ENCODE results near the gene RHBDL2.

Gene RHBDL2

DNA sequence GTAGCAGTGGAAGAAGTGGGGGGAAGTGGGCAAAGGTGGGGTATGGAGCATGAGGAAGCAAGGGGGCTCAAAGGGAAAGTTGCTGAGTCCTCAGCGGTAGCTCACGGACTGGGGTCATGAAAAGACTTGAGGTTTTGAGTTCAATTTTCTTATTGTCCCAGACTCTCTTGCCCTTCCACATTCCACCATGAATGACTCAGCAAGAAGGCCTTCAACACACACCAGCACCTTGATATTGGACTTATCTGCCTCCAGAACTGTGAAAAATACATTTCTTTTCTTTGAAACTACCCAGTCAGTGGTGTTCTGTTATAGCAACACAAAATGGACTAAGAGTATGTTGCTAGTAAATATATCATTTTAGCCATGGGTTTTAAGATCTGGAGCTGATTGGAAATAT lies 17.3 kb upstream of the RHBDL2 start:
- H3K4me1 Mint-ChIP-seq (ENCODE audit: low read depth in 2 of 2), result peaks cover 0 to 1% of the 10 kb centered on the region in 2 donors
- H3K27me3 Mint-ChIP-seq, result no peaks in the 10 kb centered on the region
- H3K9me3 Mint-ChIP-seq, result no peaks in the 10 kb centered on the region
- H3K36me3 Mint-ChIP-seq (ENCODE audit: insufficient read depth), result no peaks in the 10 kb centered on the region
- ATAC-seq (replicated peaks) (no peak), DNase-seq (no peak)
- no peak overlapping the region for H3K27ac Mint-ChIP-seq
- no peak overlapping the region for H3K4me3 Mint-ChIP-seq

DNA sequence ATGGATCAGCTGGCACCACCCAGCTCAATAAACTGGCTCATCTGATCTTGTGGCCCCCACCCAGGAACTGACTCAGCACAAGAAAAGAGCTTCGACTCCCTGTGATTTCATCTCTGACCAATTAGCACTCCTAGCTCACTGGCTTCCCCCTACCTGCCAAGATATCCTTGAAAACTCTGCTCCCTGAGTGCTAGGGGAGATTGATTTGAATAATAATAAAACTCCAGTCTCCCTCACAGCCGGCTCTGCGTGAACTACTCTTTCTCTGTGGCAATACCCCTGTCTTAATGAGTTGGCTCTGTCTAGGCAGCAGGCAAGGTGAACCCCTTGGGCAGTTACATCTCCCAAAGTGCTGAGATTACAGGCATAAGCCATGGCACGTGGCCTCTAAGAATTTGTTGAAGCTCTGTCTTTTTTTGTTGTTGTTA lies 11.8 kb upstream of the RHBDL2 start:
- ATAC-seq (replicated peaks) (no peak), DNase-seq (no peak)
- Mint-ChIP-seq H3K4me3 (no peak overlapping the region), H3K27me3 (peaks cover 0 to 8% of the 10 kb centered on the region in 2 donors), H3K27ac (no peak overlapping the region), H3K9me3 (no peaks in the 10 kb centered on the region), H3K4me1 (ENCODE audit: low read depth in 2 of 2) (peaks cover 0 to 2% of the 10 kb centered on the region in 2 donors), H3K36me3 (ENCODE audit: insufficient read depth) (no peaks in the 10 kb centered on the region)

DNA sequence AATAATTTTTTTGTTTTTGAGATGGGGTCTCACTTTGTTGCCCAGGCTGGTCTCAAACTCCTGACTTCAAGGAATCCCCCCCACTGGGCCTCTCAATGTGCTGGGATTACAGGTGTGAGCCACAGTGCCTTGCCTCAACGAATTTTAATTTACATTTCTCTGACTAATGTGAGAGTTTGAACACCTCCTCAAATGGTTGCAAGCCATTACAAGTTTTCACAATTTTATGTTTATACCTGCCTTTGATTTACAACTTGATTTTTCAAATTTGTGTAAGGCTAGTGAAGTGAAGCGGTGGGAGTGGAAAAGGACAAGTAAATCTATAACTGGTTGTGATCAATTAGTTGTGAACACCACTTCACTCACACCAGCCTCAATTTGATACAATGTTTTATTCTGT lies 8.9 kb upstream of the RHBDL2 start:
- no peak for DNase-seq

GRCh38 chr1:38944547-38944946 lies 2.9 kb upstream of the RHBDL2 start:
- H3K4me3 Mint-ChIP-seq, result no peak overlapping the region
- H3K27ac Mint-ChIP-seq, result no peak overlapping the region
- peaks cover 44 to 51% of the 10 kb centered on the region in 2 donors for H3K27me3 Mint-ChIP-seq
- H3K36me3 Mint-ChIP-seq (ENCODE audit: insufficient read depth), result peaks cover 2% of the 10 kb centered on the region
- DNase-seq (no peak), ATAC-seq (replicated peaks) (no peak)
- no peaks in the 10 kb centered on the region for H3K9me3 Mint-ChIP-seq
- H3K4me1 Mint-ChIP-seq (ENCODE audit: low read depth in 2 of 2), result peaks cover 0 to 2% of the 10 kb centered on the region in 2 donors

More for the DNA sequence above, 8.9 kb upstream of the RHBDL2 start:
- peaks cover 0 to 2% of the 10 kb centered on the region in 2 donors for H3K4me1 Mint-ChIP-seq (ENCODE audit: low read depth in 2 of 2)
- H3K36me3 Mint-ChIP-seq (ENCODE audit: insufficient read depth), result peaks cover 2% of the 10 kb centered on the region
- no peak for ATAC-seq (replicated peaks)
- H3K27ac Mint-ChIP-seq, result no peak overlapping the region
- H3K9me3 Mint-ChIP-seq, result no peaks in the 10 kb centered on the region
- peaks cover 15 to 20% of the 10 kb centered on the region in 2 donors for H3K27me3 Mint-ChIP-seq
- no peak overlapping the region for H3K4me3 Mint-ChIP-seq

GRCh38 chr1:38942664-38943428 lies 1.2 kb upstream of the RHBDL2 start:
- H3K27ac Mint-ChIP-seq, result no peak overlapping the region
- no peak overlapping the region for H3K4me3 Mint-ChIP-seq
- peaks cover 2% of the 10 kb centered on the region for H3K36me3 Mint-ChIP-seq (ENCODE audit: insufficient read depth)
- H3K9me3 Mint-ChIP-seq, result no peaks in the 10 kb centered on the region
- H3K27me3 Mint-ChIP-seq, result peaks cover 36 to 49% of the 10 kb centered on the region in 2 donors
- no peak for ATAC-seq (replicated peaks)
- no peak for DNase-seq
- H3K4me1 Mint-ChIP-seq (ENCODE audit: low read depth in 2 of 2), result peaks cover 0 to 2% of the 10 kb centered on the region in 2 donors

GRCh38 chr1:38941093-38941492 lies 537 bp downstream of the RHBDL2 start:
- H3K4me3 Mint-ChIP-seq, result no peak overlapping the region
- no peaks in the 10 kb centered on the region for H3K9me3 Mint-ChIP-seq
- H3K4me1 Mint-ChIP-seq (ENCODE audit: low read depth in 2 of 2), result peaks cover 0 to 2% of the 10 kb centered on the region in 2 donors
- ATAC-seq (replicated peaks), result no peak
- peak overlapping the region in 1 of 2 donors; percentile 53 for H3K27ac Mint-ChIP-seq
- no peaks in the 10 kb centered on the region for H3K36me3 Mint-ChIP-seq (ENCODE audit: insufficient read depth)
- H3K27me3 Mint-ChIP-seq, result peaks cover 24 to 36% of the 10 kb centered on the region in 2 donors
- no peak for DNase-seq

DNA sequence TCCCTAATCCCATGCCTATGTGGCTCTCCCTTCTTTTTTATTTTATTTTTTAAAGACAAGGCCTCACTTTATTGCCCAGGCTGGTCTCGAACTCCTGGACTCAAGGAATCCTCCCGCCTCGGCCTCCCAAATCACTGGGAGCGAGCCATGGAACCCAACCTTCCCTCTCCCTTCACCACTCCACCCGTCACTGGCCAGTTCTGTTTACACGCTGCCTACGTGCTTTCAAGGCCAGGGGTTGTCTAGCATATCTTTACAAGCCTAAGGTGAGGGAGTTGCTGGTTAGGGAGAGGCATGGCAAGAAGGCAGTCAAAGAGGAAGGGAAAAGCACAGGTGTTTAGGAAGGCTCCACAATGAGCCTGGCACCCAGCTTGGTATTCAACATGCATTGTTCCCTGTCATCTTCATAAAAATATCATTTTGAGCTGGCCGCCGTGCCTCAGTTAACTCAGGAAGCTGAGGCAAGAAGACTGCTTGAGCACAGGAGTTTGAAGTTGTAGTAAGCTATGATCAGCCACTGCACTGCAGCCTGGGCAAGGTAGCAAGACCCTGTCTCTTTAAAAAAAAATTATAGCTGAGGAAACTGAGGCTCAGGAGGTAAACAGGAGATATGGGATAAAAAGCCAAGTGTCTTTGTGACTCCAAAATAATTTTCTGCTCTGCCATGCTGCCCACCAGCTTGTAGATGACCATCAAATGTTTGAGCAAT lies 1.1 kb downstream of the RHBDL2 start:
- H3K27ac Mint-ChIP-seq, result peak overlapping the region in 1 of 2 donors; percentile 53
- H3K36me3 Mint-ChIP-seq (ENCODE audit: insufficient read depth), result no peaks in the 10 kb centered on the region
- DNase-seq, result no peak
- no peak overlapping the region for H3K4me3 Mint-ChIP-seq
- no peaks in the 10 kb centered on the region for H3K9me3 Mint-ChIP-seq
- ATAC-seq (replicated peaks), result no peak
- H3K4me1 Mint-ChIP-seq (ENCODE audit: low read depth in 2 of 2), result peaks cover 0 to 2% of the 10 kb centered on the region in 2 donors
- H3K27me3 Mint-ChIP-seq, result peaks cover 24 to 36% of the 10 kb centered on the region in 2 donors

DNA sequence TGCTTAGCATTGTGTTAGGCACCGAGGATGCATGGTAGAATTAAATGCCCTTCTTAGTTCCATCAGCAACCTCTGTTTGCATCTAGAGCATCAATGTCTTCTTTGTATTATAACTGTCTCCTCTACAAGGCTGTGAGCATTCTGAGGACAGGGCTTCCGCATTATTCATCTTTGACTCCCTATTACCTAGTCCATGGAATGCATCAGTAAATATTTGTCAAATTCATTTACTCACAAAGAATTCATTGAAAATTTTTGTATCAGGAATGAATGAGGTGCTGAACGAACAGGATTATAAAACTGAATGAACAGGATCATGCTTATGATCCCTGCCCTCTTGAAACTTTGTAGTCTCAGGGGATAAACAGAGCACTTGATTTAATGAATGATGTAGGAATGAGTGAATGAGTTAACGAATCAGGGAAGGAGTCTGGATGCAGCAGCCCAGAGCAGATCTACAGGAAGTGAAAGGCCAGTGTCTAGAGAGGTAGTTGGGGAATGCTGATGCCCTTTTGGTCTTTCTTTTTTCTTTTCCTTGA lies 2.8 kb downstream of the RHBDL2 start:
- Mint-ChIP-seq H3K27me3 (peaks cover 15 to 25% of the 10 kb centered on the region in 2 donors), H3K36me3 (ENCODE audit: insufficient read depth) (no peaks in the 10 kb centered on the region), H3K4me1 (ENCODE audit: low read depth in 2 of 2) (peaks cover 0 to 2% of the 10 kb centered on the region in 2 donors), H3K9me3 (no peaks in the 10 kb centered on the region), H3K27ac (no peak overlapping the region), H3K4me3 (no peak overlapping the region)
- DNase-seq (no peak), ATAC-seq (replicated peaks) (no peak)

DNA sequence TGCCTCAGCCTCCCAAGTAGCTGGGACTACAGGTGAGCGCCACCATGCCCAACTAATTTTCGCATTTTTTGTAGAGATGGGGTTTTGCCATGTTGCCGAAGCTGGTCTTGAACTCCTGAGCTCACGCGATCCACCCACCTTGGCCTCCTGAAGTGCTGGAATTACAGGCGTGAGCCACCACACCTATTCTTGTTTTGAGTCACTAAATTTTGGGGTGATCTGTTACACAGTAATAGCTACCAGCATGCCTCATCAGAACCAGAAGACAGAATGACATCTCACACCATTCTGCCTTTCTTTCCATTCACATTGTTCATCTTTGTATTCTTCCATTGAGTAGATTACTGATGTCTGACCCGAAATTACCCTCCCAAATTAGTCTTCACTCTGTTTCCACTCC lies 9.1 kb downstream of the RHBDL2 start:
- Mint-ChIP-seq H3K4me3 (no peak overlapping the region), H3K9me3 (no peaks in the 10 kb centered on the region), H3K27me3 (peaks cover 14 to 15% of the 10 kb centered on the region in 2 donors), H3K36me3 (ENCODE audit: insufficient read depth) (no peaks in the 10 kb centered on the region), H3K27ac (no peak overlapping the region), H3K4me1 (ENCODE audit: low read depth in 2 of 2) (no peaks in the 10 kb centered on the region)
- no peak for ATAC-seq (replicated peaks)
- DNase-seq, result no peak

- ATAC-seq (replicated peaks), result no peak
- no peaks in the 10 kb centered on the region for H3K4me1 Mint-ChIP-seq (ENCODE audit: low read depth in 2 of 2)
- peaks cover 14 to 15% of the 10 kb centered on the region in 2 donors for H3K27me3 Mint-ChIP-seq
- no peak overlapping the region for H3K4me3 Mint-ChIP-seq
- no peak overlapping the region for H3K27ac Mint-ChIP-seq
- DNase-seq, result no peak
- H3K36me3 Mint-ChIP-seq (ENCODE audit: insufficient read depth), result no peaks in the 10 kb centered on the region
- no peaks in the 10 kb centered on the region for H3K9me3 Mint-ChIP-seq
Observed at GRCh38 chr1:38929476-38929875, 12.2 kb downstream of the RHBDL2 start.

DNA sequence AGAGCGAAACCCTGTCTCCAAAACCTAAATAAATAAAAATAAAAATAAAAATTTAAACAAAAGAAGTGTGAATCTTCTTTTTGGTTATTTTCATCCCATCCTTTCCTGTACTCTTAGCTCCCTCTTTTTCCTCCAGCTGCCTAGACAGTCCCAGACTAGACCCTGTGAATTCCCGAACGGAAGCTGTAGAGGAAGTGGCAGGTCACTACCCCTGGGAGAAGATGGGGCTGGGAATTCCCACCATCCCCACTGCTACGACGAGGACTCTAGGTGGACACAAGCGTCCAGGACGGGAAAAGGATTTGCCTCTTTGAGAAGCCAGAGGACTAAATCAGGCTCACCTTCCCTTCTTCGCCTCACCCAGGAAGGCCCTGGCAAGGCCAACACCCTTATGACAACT lies 12.6 kb downstream of the RHBDL2 start:
- Mint-ChIP-seq H3K4me1 (ENCODE audit: low read depth in 2 of 2) (no peaks in the 10 kb centered on the region), H3K27ac (no peak overlapping the region), H3K27me3 (peaks cover 14 to 15% of the 10 kb centered on the region in 2 donors), H3K4me3 (no peak overlapping the region), H3K36me3 (ENCODE audit: insufficient read depth) (no peaks in the 10 kb centered on the region), H3K9me3 (no peaks in the 10 kb centered on the region)
- DNase-seq (no peak), ATAC-seq (replicated peaks) (no peak)

DNA sequence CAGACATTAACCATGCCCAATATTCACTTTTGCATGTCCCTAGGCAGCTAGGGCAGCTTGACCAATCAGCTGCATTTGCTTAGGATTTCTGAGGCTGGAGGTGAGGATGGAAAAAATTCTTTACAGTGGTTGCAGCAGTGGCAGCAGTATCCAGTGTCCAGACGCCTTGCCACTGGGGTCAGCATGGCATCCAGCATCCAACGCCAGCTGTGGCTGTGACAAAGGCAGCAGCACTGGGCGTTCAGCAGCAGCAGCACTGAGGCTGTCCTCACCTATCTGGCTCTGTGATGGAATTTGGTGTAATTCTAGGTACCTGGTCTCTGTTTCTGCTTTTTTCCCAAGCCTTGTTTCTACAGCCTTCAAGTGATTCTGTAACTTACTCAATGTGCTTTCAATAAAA lies 15.5 kb downstream of the RHBDL2 start:
- H3K27ac Mint-ChIP-seq, result no peak overlapping the region
- H3K27me3 Mint-ChIP-seq, result no peaks in the 10 kb centered on the region
- H3K9me3 Mint-ChIP-seq, result no peaks in the 10 kb centered on the region
- DNase-seq, result no peak
- no peak overlapping the region for H3K4me3 Mint-ChIP-seq
- H3K36me3 Mint-ChIP-seq (ENCODE audit: insufficient read depth), result no peaks in the 10 kb centered on the region
- H3K4me1 Mint-ChIP-seq (ENCODE audit: low read depth in 2 of 2), result no peaks in the 10 kb centered on the region
- no peak for ATAC-seq (replicated peaks)

DNA sequence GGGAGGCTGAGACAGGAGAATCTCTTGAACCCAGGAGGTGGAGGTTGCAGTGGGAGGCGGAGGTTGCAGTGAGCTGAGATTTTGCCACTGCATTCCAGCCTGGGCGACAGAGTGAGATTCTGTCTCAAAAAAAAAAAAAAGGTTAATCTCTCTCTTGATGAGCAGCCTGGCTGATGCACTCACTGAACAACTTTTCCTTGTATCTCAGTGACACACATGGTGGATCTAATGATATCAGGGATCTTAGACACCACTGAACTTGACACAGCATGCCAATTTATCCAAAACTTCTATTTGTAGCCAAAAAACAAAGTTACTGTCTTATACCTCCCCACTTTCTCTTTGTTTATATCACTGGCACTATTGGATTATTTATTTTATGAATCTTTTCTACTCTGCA lies 16.2 kb downstream of the RHBDL2 start:
- Mint-ChIP-seq H3K36me3 (ENCODE audit: insufficient read depth) (no peaks in the 10 kb centered on the region), H3K9me3 (no peaks in the 10 kb centered on the region), H3K27me3 (no peaks in the 10 kb centered on the region), H3K27ac (no peak overlapping the region), H3K4me3 (no peak overlapping the region), H3K4me1 (ENCODE audit: low read depth in 2 of 2) (no peaks in the 10 kb centered on the region)
- DNase-seq (no peak), ATAC-seq (replicated peaks) (no peak)

DNA sequence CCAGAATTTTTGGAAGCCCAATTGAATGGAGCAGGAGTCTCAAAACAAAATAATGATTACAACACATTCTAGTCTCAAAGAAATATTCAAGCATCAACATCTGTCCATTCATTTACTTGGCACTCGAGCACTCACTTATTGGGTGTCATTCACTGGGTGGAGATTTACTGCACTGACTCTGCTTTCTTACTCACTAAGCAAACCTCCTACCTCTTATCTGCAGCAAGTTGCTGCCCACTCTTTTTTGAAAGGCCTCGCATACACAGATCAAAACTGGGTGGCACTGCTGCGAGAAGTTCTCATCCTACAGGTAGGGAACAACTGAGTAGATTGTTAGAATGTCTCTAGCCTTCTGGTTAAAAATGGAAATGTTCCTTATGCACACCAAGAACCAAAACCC lies 18.0 kb downstream of the RHBDL2 start:
- no peaks in the 10 kb centered on the region for H3K36me3 Mint-ChIP-seq (ENCODE audit: insufficient read depth)
- no peak for DNase-seq
- H3K27me3 Mint-ChIP-seq, result no peaks in the 10 kb centered on the region
- no peak for ATAC-seq (replicated peaks)
- H3K4me1 Mint-ChIP-seq (ENCODE audit: low read depth in 2 of 2), result no peaks in the 10 kb centered on the region
- no peak overlapping the region for H3K4me3 Mint-ChIP-seq
- H3K27ac Mint-ChIP-seq, result no peak overlapping the region
- H3K9me3 Mint-ChIP-seq, result no peaks in the 10 kb centered on the region
